ENCODE data around the gene CELSR1.
"Not testable (repeated sequence)": the region's sequence is repeated elsewhere in the genome, so short reads cannot be mapped to it uniquely, and the experiment has no call there.

Gene CELSR1

DNA sequence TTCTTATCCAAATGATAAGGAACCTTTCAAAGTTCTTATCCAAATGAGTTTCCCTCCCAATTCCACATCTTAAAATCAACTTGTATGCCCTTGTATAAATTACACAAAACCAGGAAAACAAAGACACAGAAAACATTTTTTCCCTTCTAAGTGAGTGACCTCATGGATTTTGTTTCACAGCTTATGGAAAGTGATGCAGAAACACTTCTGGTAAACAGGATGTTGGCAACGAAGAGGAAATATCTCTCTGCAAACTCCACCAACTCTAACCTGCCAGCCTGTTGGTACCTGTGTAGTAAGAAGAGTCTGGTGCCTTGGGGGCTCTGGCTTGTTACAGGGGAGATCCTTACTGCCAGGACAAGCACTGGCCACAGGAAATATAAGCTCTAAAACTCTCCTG is 57.0 kb downstream of the CELSR1 start:
- no peaks in the 10 kb centered on the region for H3K27me3 ChIP-seq (ENCODE audit: control insufficient read depth, insufficient read depth, low read length, poor library complexity, severe bottlenecking)
- WGBS, 2 experiments = 95 to 100% methylated on average over 1 of the region's 1 CpG
- no peaks in the 10 kb centered on the region for H3K9me3 ChIP-seq (ENCODE audit: control insufficient read depth, low read length)
- no peaks in the 10 kb centered on the region for H3K36me3 ChIP-seq (ENCODE audit: control insufficient read depth, insufficient read depth, low read length)
- no peak overlapping the region for H3K4me3 ChIP-seq (ENCODE audit: insufficient read depth, low read depth, low read length)
- peaks cover 15% of the 10 kb centered on the region for H3K4me1 ChIP-seq (ENCODE audit: control insufficient read depth, insufficient read depth, low read length)
- H3K27ac ChIP-seq (ENCODE audit: insufficient read depth, low read depth, low read length, poor library complexity, severe bottlenecking) = no peak overlapping the region

DNA sequence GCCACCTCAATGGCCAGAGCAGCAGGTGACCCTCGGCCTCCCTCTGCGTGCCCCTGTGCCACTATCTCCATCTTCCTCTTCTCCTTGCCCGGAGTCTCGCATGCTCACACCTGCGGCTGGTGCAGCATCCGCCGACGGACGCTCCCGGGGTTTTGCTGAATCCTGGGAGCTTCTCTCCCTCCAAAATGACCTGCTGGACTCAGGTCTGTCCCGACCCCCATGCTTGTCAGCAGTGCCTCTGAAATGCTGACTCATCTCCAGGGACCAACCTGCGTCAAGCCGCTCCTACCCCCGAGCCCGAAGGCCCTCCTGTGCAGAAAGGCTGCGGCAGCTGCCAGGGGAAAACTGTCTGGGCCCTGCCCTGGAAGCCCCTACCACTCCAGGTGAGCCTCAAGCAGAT is 58.4 kb downstream of the CELSR1 start:
- Histone ChIP-seq H3K36me3 (ENCODE audit: control insufficient read depth, insufficient read depth, low read length) (no peaks in the 10 kb centered on the region), H3K27me3 (ENCODE audit: control insufficient read depth, insufficient read depth, low read length, poor library complexity, severe bottlenecking) (no peaks in the 10 kb centered on the region), H3K27ac (ENCODE audit: insufficient read depth, low read depth, low read length, poor library complexity, severe bottlenecking) (no peak overlapping the region), H3K4me1 (ENCODE audit: control insufficient read depth, insufficient read depth, low read length) (peaks cover 7% of the 10 kb centered on the region), H3K4me3 (ENCODE audit: insufficient read depth, low read depth, low read length) (no peak overlapping the region), H3K9me3 (ENCODE audit: control insufficient read depth, low read length) (no peaks in the 10 kb centered on the region)
- WGBS, 2 experiments = 88% methylated on average over 16 of the region's 16 CpGs

DNA sequence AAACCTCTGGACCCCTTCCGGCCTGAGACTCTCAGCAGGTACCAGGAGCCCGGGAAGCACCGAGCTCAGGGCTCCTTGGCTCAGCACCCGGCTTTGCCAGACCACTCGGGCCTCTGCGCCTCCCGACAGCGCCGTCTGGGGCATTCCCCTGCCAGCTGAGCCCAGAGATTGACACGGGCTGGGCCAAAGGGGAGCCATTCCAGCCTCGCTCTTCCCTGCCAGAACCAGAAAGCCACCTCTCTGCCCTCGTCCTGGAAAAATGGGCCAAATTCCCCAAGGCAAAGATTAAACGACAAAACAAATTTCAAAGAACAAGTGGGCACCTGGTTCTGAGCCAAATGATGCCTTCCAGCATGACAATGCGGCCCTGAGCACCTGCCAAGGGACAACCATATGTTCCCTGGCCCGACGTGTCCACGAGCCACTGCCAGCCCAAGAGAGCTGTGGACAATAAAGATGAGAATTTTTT is 59.3 kb downstream of the CELSR1 start:
- 94 to 96% methylated on average over 17 of the region's 17 CpGs for WGBS, 2 experiments
- H3K27me3 ChIP-seq (ENCODE audit: control insufficient read depth, insufficient read depth, low read length, poor library complexity, severe bottlenecking) = no peaks in the 10 kb centered on the region

DNA sequence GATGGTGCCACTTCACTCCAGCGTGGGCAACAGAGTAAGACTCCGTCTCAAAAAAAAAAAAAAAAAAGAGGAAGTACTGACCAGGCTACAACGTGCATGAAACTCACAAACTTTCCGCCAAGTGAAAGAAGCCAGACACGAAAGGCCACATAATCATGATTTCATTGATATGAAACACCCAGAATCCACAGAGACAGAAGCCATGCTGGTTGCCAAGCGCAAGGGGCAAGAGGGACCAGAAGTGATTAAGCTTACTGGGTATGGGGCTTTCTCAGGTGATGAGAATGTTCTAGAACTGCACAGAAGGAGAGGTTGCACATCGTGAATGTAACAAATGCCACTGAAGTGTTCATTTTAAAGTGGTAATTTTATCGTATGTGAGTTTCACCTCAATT is 60.9 kb downstream of the CELSR1 start:
- H3K27me3 ChIP-seq (ENCODE audit: control insufficient read depth, insufficient read depth, low read length, poor library complexity, severe bottlenecking) = no peaks in the 10 kb centered on the region
- WGBS, 2 experiments = 91 to 97% methylated on average over 8 of the region's 8 CpGs

More for the DNA sequence above, 59.3 kb downstream of the CELSR1 start:
- no peak overlapping the region for H3K27ac ChIP-seq (ENCODE audit: insufficient read depth, low read depth, low read length, poor library complexity, severe bottlenecking)
- no peak overlapping the region for H3K4me3 ChIP-seq (ENCODE audit: insufficient read depth, low read depth, low read length)
- peaks cover 7% of the 10 kb centered on the region for H3K4me1 ChIP-seq (ENCODE audit: control insufficient read depth, insufficient read depth, low read length)
- no peaks in the 10 kb centered on the region for H3K9me3 ChIP-seq (ENCODE audit: control insufficient read depth, low read length)
- no peaks in the 10 kb centered on the region for H3K36me3 ChIP-seq (ENCODE audit: control insufficient read depth, insufficient read depth, low read length)

DNA sequence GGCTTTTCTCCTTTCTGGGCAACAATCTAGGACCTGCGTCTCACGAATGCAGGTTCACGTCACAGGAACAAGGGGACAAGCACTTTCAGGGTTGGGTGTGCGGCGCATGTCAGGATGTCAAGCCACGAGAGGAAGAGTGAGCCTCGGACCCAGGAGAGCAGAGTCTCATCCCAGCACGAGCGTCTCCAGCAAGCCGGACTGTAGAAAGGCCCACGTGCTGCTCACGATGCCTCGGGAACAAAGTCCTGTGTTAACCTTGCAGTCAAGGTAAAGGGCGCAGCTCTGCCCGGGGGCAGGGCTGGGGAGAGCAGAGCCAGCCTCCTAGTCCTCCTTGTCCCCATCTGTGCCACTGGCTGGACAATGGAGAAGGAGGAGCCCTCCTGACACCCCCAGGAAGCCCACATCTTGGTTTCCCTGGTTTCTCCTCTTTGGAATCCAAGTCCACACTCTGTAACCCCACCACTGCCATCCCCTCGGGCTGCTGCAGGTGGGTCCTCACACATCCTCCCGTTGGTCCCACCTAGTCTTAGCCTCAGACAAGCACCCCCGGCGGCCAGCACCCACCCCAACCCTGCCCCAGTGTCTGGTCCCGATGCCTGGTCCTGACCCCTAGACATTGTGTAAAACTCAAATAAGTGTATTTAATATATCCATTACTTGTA is 63.4 kb downstream of the CELSR1 start:
- H3K27ac ChIP-seq (ENCODE audit: insufficient read depth, low read depth, low read length, poor library complexity, severe bottlenecking) = no peak overlapping the region
- H3K9me3 ChIP-seq (ENCODE audit: control insufficient read depth, low read length) = no peaks in the 10 kb centered on the region
- H3K36me3 ChIP-seq (ENCODE audit: control insufficient read depth, insufficient read depth, low read length) = no peaks in the 10 kb centered on the region
- H3K27me3 ChIP-seq (ENCODE audit: control insufficient read depth, insufficient read depth, low read length, poor library complexity, severe bottlenecking) = no peaks in the 10 kb centered on the region
- 90 to 92% methylated on average over 18 to 20 of the region's 20 CpGs for WGBS, 2 experiments
- H3K4me3 ChIP-seq (ENCODE audit: insufficient read depth, low read depth, low read length) = no peak overlapping the region
- H3K4me1 ChIP-seq (ENCODE audit: control insufficient read depth, insufficient read depth, low read length) = peaks cover 12% of the 10 kb centered on the region

More for the DNA sequence above, 60.9 kb downstream of the CELSR1 start:
- Histone ChIP-seq H3K4me1 (ENCODE audit: control insufficient read depth, insufficient read depth, low read length) (peaks cover 19% of the 10 kb centered on the region), H3K9me3 (ENCODE audit: control insufficient read depth, low read length) (no peaks in the 10 kb centered on the region), H3K4me3 (ENCODE audit: insufficient read depth, low read depth, low read length) (no peak overlapping the region), H3K36me3 (ENCODE audit: control insufficient read depth, insufficient read depth, low read length) (no peaks in the 10 kb centered on the region), H3K27ac (ENCODE audit: insufficient read depth, low read depth, low read length, poor library complexity, severe bottlenecking) (no peak overlapping the region)

DNA sequence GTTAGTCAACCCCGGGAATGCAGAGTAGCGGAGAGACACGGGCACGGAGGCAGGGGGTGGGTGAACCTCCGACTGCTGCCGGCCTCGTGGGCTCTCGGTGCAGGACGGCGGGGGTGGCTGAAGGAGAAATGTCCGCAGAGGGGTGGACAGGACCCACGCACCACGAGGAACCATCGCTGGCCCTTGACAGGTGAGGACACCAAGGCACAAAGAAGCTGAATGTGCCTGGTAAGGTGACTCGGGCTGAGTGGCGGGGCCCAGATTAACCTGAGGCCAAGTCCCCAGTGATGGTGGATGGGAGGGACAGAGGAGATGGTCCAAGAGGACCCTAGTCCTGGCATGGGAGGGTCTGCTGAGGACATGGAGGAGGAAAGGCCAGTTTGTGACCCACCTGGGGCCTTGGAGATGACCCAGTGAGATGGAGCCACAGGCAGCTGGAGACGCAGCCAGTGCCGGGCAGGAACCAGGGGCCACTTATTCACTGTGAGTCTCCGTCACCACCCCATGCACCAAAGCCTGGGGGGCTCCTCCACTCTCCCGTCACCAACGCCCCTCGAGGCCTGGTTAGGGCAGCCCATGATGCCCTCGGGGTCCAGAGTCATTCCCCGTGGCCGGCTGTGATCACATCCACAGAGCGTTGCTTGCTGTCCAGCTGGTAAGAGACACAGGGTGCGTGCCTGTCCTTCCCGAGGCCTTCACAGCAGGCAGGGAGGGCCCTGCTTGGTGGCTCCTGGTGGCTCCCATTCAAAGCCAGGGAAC is 64.2 kb downstream of the CELSR1 start:
- Histone ChIP-seq H3K27me3 (ENCODE audit: control insufficient read depth, insufficient read depth, low read length, poor library complexity, severe bottlenecking) (no peaks in the 10 kb centered on the region), H3K9me3 (ENCODE audit: control insufficient read depth, low read length) (no peaks in the 10 kb centered on the region), H3K36me3 (ENCODE audit: control insufficient read depth, insufficient read depth, low read length) (no peaks in the 10 kb centered on the region), H3K4me1 (ENCODE audit: control insufficient read depth, insufficient read depth, low read length) (peaks cover 12% of the 10 kb centered on the region), H3K4me3 (ENCODE audit: insufficient read depth, low read depth, low read length) (no peak overlapping the region), H3K27ac (ENCODE audit: insufficient read depth, low read depth, low read length, poor library complexity, severe bottlenecking) (no peak overlapping the region)
- WGBS, 2 experiments = 90 to 91% methylated on average over 28 of the region's 28 CpGs

DNA sequence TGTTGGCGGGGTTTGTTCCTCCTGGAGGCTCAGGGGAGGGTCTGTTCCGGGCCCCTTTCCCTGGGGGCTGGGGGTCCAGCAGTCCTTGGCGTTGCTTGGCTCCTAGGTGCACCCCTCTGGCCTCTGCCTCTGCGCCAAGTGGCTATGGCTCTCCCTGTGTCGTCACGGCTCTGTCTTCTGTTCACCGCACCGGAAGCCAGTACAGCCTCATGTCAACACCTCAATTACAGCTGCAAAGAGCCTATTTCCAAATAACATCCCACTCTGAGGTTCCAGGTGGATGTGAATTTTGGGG is 64.8 kb downstream of the CELSR1 start:
- Histone ChIP-seq H3K27me3 (ENCODE audit: control insufficient read depth, insufficient read depth, low read length, poor library complexity, severe bottlenecking) (no peaks in the 10 kb centered on the region), H3K36me3 (ENCODE audit: control insufficient read depth, insufficient read depth, low read length) (no peaks in the 10 kb centered on the region), H3K9me3 (ENCODE audit: control insufficient read depth, low read length) (no peaks in the 10 kb centered on the region), H3K27ac (ENCODE audit: insufficient read depth, low read depth, low read length, poor library complexity, severe bottlenecking) (no peak overlapping the region), H3K4me1 (ENCODE audit: control insufficient read depth, insufficient read depth, low read length) (peaks cover 12% of the 10 kb centered on the region), H3K4me3 (ENCODE audit: insufficient read depth, low read depth, low read length) (no peak overlapping the region)
- 96% methylated on average over 8 of the region's 8 CpGs for WGBS, 2 experiments

DNA sequence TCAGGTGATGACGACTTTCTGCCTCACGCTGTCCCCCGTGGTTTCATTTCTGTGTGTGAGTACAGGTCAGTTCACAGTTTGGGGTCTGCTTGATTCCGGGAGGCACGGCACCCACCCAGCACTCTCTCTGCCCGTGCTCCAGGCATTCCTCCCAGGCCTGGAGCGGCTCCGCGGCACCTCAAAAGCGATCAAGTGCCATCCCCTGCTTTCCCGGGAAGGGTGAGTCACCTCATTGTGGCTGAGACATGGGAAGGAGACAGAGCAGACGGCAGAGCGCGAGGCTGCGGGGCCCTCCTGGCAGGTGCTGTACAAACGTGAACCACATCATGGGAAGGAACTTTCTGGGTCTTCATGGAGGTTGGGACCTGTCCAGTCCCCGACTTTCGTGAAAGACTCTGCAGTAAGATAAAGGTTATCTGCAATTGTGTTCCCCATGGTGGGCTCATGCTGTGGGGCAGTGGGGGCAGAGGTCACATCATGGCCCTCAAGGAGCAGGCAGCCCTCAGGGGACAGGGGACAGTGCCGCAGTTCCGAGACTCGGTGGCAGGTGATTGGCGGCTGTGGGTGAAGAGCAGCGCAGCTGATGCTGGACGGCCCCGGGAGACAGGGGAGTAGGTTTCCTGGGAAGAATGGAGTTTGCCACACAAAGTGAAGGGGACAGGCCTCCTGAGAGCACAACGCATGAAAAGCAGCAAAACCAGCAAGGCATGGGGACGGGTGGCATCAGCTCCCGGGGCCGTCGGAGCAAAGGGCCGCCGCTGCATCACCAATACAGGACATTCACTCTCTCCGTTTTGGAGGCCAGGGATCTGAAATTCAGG is 65.3 kb downstream of the CELSR1 start:
- 74 to 81% methylated on average over 33 of the region's 33 CpGs for whole genome bisulfite sequencing, 2 experiments
- Histone ChIP-seq H3K4me3 (ENCODE audit: insufficient read depth, low read depth, low read length) (no peak overlapping the region), H3K4me1 (ENCODE audit: control insufficient read depth, insufficient read depth, low read length) (peaks cover 12% of the 10 kb centered on the region), H3K9me3 (ENCODE audit: control insufficient read depth, low read length) (no peaks in the 10 kb centered on the region), H3K27ac (ENCODE audit: insufficient read depth, low read depth, low read length, poor library complexity, severe bottlenecking) (no peak overlapping the region), H3K36me3 (ENCODE audit: control insufficient read depth, insufficient read depth, low read length) (no peaks in the 10 kb centered on the region), H3K27me3 (ENCODE audit: control insufficient read depth, insufficient read depth, low read length, poor library complexity, severe bottlenecking) (no peaks in the 10 kb centered on the region)

DNA sequence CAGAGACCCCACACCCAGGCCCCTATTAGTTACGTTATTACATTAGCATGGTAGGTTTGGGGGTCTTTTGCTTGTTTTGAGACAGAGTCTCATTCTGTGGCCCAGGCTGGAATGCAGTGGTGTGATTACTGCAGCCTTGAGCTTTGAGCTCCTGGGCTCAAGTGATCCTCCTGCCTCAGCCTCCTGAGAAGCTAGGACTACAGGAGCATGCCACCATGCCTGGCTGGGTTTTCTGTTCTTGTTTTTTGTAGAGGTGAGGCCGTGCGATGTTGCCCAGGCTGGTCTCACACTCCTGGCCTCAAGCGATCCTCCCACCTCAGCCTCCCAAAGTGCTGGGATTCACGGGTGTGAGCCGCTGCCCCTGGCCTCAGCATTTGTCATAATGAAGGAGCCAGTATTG is 66.1 kb downstream of the CELSR1 start:
- H3K9me3 ChIP-seq (ENCODE audit: control insufficient read depth, low read length); H3K27me3 ChIP-seq (ENCODE audit: control insufficient read depth, insufficient read depth, low read length, poor library complexity, severe bottlenecking); H3K4me3 ChIP-seq (ENCODE audit: insufficient read depth, low read depth, low read length); H3K27ac ChIP-seq (ENCODE audit: insufficient read depth, low read depth, low read length, poor library complexity, severe bottlenecking); H3K36me3 ChIP-seq (ENCODE audit: control insufficient read depth, insufficient read depth, low read length): not testable (repeated sequence)
- H3K4me1 ChIP-seq (ENCODE audit: control insufficient read depth, insufficient read depth, low read length) = peaks cover 12% of the 10 kb centered on the region
- WGBS, 2 experiments = 85 to 89% methylated on average over 6 of the region's 6 CpGs

DNA sequence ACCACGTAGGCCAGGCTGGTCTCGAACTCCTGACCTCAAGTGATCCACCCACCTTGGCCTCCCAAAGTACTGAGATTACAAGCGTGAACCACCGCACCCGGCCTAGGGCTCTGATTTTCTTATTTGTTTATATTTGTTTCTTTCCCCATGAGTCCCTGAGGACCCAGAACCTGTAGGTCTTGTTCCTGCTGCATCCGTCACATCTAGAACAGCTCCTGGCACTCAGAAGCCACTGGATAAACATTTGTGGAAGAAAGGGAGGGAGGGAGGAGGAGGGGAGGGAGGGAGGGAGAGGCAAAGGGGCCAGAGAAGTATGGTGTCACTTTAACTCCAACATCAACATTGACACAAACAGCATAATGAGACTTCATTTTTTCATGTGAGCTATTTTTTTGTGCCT is 67.7 kb downstream of the CELSR1 start:
- no peaks in the 10 kb centered on the region for H3K27me3 ChIP-seq (ENCODE audit: control insufficient read depth, insufficient read depth, low read length, poor library complexity, severe bottlenecking)
- WGBS, 2 experiments = 87 to 89% methylated on average over 5 to 6 of the region's 6 CpGs

More for the DNA sequence above, 67.7 kb downstream of the CELSR1 start:
- Histone ChIP-seq H3K4me1 (ENCODE audit: control insufficient read depth, insufficient read depth, low read length) (peaks cover 12% of the 10 kb centered on the region), H3K27ac (ENCODE audit: insufficient read depth, low read depth, low read length, poor library complexity, severe bottlenecking) (no peak overlapping the region), H3K9me3 (ENCODE audit: control insufficient read depth, low read length) (no peaks in the 10 kb centered on the region), H3K4me3 (ENCODE audit: insufficient read depth, low read depth, low read length) (no peak overlapping the region), H3K36me3 (ENCODE audit: control insufficient read depth, insufficient read depth, low read length) (no peaks in the 10 kb centered on the region)
